ENCODE measurements around the gene HLA-G.
"Not testable (repeated sequence)": the region's sequence is repeated elsewhere in the genome, so short reads cannot be mapped to it uniquely, and the experiment has no call there.

HLA-G gene

GRCh38 chr6:29865631-29866030 is 38.0 kb downstream of the HLA-G start:
- no peak for DNase-seq (ENCODE audit: low read depth in 1 of 2, low spot score in 1 of 2)

DNA sequence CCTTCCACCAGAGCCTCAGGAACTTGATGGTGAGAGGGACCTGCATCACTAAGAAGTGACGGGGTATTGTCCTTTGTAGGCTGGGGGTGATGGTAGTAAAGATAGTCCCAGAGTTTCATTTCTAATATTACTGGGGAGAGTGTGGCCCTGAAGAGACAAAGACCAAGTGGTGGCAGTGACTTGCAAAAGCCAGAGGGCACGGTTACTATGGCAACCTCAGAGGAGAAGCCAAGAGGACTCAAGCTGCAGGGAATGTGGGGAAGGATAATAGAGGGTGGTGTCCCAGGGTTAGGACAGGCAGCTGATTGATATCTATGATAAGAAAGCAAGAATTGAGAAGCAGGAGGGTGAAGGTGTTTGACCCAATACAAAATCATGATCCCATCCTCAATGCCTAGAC is 42.5 kb downstream of the HLA-G start:
- DNase-seq (ENCODE audit: low read depth in 1 of 2, low spot score in 1 of 2), result no peak

DNA sequence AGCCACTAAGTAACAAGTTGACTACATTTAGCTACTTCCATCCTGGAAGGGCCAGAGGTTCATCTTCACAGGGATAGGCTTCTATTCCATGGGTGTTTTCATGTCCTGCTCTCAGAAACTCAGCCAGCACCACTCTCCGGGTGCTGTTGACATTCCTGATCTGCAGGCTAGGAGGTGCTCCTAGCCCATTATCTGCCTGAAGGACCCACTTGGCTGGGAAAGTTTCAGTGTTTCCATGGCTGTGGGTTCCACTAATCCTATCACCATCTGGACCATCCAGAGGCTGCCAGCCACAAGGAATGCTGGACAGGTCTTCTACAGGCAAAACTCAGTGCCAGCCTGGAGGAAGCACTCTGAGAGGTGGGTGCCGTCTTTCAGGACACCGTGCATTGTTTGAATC is 45.2 kb downstream of the HLA-G start:
- DNase-seq (ENCODE audit: low read depth in 1 of 2, low spot score in 1 of 2), result no peak

- no peak for DNase-seq (ENCODE audit: low read depth in 1 of 2, low spot score in 1 of 2)
These were observed 47.6 kb downstream of the HLA-G start for GRCh38 chr6:29875257-29875656.

DNA sequence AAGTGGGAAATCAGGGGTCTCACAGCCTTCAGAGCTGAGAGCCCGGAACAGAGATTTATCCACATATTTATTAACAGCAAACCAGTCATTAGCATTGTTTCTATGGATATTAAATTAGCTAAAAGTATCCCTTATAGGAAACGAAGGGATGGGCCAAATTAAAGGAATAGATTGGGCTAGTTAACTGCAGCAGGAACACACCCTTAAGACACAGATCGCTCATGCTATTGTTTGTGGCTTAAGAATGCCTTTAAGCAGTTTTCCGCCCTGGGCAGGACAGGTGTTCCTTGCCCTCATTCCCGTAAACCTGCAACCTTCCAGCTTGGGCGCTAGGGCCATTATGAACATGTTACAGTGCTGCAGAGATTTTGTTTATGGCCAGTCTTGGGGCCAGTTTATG is 48.1 kb downstream of the HLA-G start:
- not testable (repeated sequence) for DNase-seq (ENCODE audit: low read depth in 1 of 2, low spot score in 1 of 2)
